ENCODE data around the gene TBX2.

The TBX2 gene

GRCh38 chr17:61388561-61389356, 10.9 kb upstream of the TBX2 start:
- DNase-seq = no peak

GRCh38 chr17:61389670-61390478, 9.8 kb upstream of the TBX2 start:
- no peak for DNase-seq

GRCh38 chr17:61390479-61390791, 9.2 kb upstream of the TBX2 start:
- no peak for DNase-seq

GRCh38 chr17:61391595-61392291, 7.9 kb upstream of the TBX2 start:
- DNase-seq = no peak

- no peak for DNase-seq
Observed at GRCh38 chr17:61392679-61393078, 7.0 kb upstream of the TBX2 start.

- no peak for DNase-seq
Observed at GRCh38 chr17:61393550-61393903, 6.1 kb upstream of the TBX2 start.

GRCh38 chr17:61393904-61394629, 5.6 kb upstream of the TBX2 start:
- no peak for DNase-seq

- DNase-seq = no peak
Observed at GRCh38 chr17:61394630-61395408, 4.8 kb upstream of the TBX2 start.

GRCh38 chr17:61395409-61395982, 4.1 kb upstream of the TBX2 start:
- DNase-seq = no peak

GRCh38 chr17:61395983-61396585, 3.6 kb upstream of the TBX2 start:
- no peak for DNase-seq

GRCh38 chr17:61396586-61397085, 3.0 kb upstream of the TBX2 start:
- DNase-seq = no peak

- DNase-seq = no peak
Observed at GRCh38 chr17:61397086-61397842, 2.4 kb upstream of the TBX2 start.

GRCh38 chr17:61398721-61399130, 917 bp upstream of the TBX2 start:
- no peak for DNase-seq

- DNase-seq = no peak
Observed at GRCh38 chr17:61400066-61400716, 548 bp downstream of the TBX2 start.

GRCh38 chr17:61400717-61401388, 1.2 kb downstream of the TBX2 start:
- no peak for DNase-seq

GRCh38 chr17:61401389-61402072, 1.9 kb downstream of the TBX2 start:
- DNase-seq = no peak

- DNase-seq = no peak
Observed at GRCh38 chr17:61402073-61402541, 2.5 kb downstream of the TBX2 start.

GRCh38 chr17:61402978-61403800, 3.5 kb downstream of the TBX2 start:
- DNase-seq = no peak
